LNCaP clone FGC (cell line): ENCODE data around the gene SBF2.

Experiments used
- DNase-seq: peaks from one replicate; pipeline ENCODE4 v3.0.0-alpha.2; 2011; ENCODE audit warnings: low read depth
- H3K4me3 ChIP-seq: 2 replicates; pipeline ENCODE4 v1.5.1; 2011; ENCODE audit warnings: mild to moderate bottlenecking, low read depth, low read length, control low read depth
- CTCF ChIP-seq: IDR thresholded peaks from 2 replicates; pipeline ENCODE4 v1.5.1; 2012; ENCODE audit warnings: mild to moderate bottlenecking; ENCODE audit not compliant: control insufficient read depth, insufficient read depth; ENCODE audit errors: extremely low read depth

SBF2 gene

DNA sequence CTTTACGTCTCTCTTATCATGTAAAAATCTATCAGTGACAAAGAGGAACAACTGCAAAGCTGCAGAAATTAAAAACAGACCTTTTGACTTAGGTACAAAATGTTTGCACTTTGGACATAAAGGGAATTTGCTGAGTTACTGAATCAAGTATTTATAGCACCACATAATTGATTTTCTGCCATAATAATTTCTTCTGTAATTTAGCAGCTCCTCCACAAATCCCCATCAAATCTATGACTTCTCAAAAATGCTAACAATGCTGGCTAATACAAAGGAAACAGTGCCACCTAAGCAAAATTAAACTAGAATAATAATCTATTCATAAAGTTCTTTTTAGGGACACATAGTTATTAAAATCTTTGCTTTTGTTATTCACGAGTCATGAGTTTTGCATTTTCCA is 415.1 kb downstream of the SBF2 start:
- no peak for DNase-seq
- no peak overlapping the region for H3K4me3 ChIP-seq
- no peak for TF ChIP-seq CTCF

DNA sequence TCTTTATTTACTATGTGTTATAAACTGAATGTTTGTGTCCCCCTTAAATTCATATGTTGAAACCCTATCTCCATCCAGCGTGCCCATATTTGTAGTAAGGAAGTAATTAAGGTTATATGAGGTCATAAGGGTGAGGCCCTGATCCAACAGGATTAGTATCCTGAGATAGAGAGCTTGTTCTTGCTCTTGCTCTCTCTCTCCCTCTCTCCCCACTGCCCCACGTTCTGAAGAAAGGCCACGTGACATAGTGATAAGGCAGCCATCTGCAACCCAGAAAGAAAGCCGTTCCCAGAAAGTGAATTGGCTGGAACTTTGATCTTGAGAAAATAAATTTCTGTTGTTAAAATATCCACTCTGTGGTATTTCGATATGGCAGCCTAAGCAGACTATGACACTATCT is 417.7 kb downstream of the SBF2 start:
- no peak overlapping the region for H3K4me3 ChIP-seq
- TF ChIP-seq CTCF, result no peak
- no peak for DNase-seq

- H3K4me3 ChIP-seq, result no peak overlapping the region
- DNase-seq, result peak; percentile 63
- TF ChIP-seq CTCF, result no peak
These were observed 418.2 kb downstream of the SBF2 start for GRCh38 chr11:9875862-9876261.

GRCh38 chr11:9875399-9875798 is 418.6 kb downstream of the SBF2 start:
- TF ChIP-seq CTCF, result no peak
- DNase-seq, result no peak
- H3K4me3 ChIP-seq, result no peak overlapping the region

GRCh38 chr11:9874466-9874865 is 419.6 kb downstream of the SBF2 start:
- no peak overlapping the region for H3K4me3 ChIP-seq
- no peak for TF ChIP-seq CTCF
- no peak for DNase-seq

DNA sequence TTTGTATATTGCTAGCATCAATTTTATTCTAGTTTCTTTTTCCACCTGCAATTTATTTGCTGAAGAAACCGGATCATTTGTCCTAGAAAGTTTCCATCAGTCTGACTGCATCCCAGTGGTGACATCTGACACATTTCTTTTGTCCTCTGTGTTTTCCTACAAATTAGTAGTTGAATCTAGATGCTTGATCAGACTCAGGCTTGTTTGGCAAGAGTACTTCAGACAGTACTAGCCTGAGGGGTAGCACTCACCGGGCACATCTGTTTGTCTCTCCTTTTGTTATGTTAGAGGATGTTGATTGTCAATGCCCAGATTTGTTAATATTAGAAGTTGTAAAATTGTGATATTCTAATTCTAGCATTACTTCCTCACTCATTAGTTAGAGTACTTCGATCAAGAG is 425.4 kb downstream of the SBF2 start:
- no peak for TF ChIP-seq CTCF
- DNase-seq, result no peak
- no peak overlapping the region for H3K4me3 ChIP-seq

GRCh38 chr11:9862981-9863380 is 431.0 kb downstream of the SBF2 start:
- no peak overlapping the region for H3K4me3 ChIP-seq
- TF ChIP-seq CTCF, result no peak
- DNase-seq, result no peak
